ENCODE results near the gene ZFAND2A. TPM values are rescaled to one million over a fixed set of nuclear protein-coding genes. Genes with fewer than 3 reads are reported as not detected.
"Not testable (repeated sequence)": the region's sequence is repeated elsewhere in the genome, so short reads cannot be mapped to it uniquely, and the experiment has no call there.

The ZFAND2A gene
- total RNA-seq, 1 experiment from 2014 or later: 22.5 TPM

- DNase-seq (ENCODE audit: low read depth): no peak
Observed at GRCh38 chr7:1127001-1127400, 33.0 kb downstream of the ZFAND2A start.

DNA sequence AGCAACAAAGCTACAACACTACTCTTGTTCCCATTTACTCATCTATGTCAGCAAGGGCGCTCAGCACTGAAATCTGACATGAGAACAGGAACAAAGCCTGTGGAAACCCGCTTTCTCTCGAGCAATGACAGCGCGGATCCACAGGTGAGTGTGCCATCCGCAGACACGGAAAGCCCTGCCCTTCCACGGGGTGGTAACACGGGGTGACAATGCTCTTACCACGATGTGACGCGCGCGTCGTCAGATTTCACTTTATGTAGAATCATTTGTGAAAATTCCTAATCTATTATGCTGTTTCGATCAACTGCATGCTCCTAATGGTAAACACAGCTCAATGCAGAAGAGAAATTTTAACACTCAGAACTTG, 34.4 kb downstream of the ZFAND2A start:
- no peak for DNase-seq (ENCODE audit: low read depth)

GRCh38 chr7:1124816-1125602, 35.0 kb downstream of the ZFAND2A start:
- DNase-seq (ENCODE audit: low read depth): no peak

DNA sequence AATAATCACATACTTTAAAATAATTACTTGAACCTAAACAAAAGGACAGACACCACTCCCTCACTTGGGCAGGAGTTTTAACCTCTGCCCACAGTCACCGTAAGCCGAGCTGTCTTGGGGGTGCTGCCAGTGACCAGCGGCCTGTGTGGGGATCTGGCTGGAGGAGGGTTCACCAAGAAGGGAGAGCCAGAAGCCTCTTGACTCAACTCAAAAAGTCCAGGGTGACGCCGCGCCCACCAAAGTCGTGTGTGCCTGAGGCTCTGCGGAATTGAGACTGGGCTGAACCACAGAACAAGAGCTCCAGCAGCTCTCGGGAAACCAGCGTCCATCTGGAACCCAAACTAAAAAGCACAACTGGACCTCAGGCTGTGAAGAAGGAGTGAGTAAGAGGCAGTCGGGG, 35.8 kb downstream of the ZFAND2A start:
- no peak for DNase-seq (ENCODE audit: low read depth)

- DNase-seq (ENCODE audit: low read depth): no peak
Observed at GRCh38 chr7:1123715-1124114, 36.3 kb downstream of the ZFAND2A start.

- DNase-seq (ENCODE audit: low read depth): no peak
Observed at GRCh38 chr7:1122832-1123501, 37.0 kb downstream of the ZFAND2A start.

DNA sequence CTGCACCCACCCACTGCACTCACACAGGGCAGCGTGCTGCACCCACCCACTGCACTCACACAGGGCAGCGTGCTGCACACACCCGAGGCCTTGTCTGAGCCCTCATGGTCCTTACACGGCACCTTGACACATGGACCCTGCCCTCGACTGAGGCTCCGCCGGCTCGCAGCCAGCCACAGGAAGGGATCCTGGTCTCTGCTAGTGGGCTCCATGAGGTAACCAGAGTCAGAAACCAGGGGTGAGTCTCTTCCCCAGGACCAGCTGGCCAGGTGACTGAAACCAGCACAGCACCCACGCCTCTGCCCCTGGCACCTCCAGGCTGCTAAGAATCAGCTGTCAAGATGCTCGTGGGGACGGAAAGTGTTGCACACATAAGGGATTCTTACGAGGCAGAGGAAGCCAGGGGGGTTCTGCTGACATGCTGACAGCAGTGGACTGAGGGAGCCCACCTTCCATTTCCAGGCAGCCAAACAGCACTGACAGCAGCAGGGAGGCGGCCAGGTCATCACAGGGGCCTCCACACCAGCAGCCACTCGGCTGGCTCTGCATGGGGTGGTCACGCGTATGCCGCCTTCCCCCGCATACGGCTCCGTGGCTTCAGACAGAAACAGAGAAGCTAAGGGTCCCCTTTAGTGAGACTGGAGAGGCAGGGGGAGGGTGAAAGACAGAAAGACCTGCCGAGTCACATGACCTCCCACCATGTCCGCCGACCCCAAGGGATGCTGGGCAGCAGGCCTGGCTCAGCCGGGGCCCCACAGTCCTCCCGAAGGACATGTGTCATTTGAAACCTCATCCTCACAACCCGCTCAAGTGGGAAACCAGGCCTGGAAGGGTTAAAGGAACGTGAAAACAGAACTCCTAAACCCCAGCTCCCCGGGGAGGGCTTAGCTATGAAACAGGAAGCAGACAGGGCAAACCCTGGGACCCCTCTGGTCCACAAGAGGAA, 37.8 kb downstream of the ZFAND2A start:
- DNase-seq (ENCODE audit: low read depth): no peak

- DNase-seq (ENCODE audit: low read depth): no peak
Observed at GRCh38 chr7:1121476-1121875, 38.5 kb downstream of the ZFAND2A start.

GRCh38 chr7:1120791-1121190, 39.2 kb downstream of the ZFAND2A start:
- DNase-seq (ENCODE audit: low read depth): no peak

DNA sequence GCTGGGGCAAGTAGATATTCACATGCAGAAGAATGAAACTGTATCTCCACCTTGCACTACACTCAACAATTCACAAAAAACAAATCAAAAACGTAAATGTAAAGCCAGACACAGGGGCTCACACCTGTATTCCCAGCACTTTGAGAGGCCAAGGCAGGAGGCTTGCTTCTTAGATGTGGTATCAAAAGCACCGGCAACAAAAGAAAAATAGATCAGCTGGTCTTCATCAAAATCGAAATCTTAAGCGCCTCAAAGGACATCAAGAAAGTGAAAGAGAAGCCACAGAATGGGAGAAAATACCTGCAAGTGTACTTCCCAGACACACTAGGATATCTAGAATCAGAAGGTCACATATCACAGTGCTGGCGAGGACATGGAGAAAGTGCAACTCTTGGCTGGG, 40.8 kb downstream of the ZFAND2A start:
- DNase-seq (ENCODE audit: low read depth): no peak

- no peak for DNase-seq (ENCODE audit: low read depth)
Observed at GRCh38 chr7:1117321-1117928, 42.6 kb downstream of the ZFAND2A start.

DNA sequence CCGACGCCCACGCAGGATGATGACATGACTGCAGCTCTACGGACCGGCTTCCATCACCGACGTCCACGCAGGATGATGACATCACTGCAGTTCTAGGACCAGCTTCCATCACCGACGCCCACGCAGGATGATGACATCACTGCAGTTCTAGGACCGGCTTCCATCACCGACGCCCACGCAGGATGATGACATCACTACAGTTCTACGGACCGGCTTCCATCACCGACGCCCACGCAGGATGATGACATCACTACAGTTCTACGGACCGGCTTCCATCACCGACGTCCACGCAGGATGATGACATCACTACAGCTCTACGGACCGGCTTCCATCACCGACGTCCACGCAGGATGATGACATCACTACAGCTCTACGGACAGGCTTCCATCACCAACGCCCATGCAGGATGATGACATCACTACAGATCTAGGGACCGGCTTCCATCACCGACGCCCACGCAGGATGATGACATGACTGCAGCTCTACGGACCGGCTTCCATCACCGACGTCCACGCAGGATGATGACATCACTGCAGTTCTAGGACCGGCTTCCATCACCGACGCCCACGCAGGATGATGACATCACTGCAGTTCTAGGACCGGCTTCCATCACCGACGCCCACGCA, 43.5 kb downstream of the ZFAND2A start:
- DNase-seq (ENCODE audit: low read depth): not testable (repeated sequence)

- DNase-seq (ENCODE audit: low read depth): not testable (repeated sequence)
Observed at GRCh38 chr7:1115171-1116045, 44.6 kb downstream of the ZFAND2A start.

DNA sequence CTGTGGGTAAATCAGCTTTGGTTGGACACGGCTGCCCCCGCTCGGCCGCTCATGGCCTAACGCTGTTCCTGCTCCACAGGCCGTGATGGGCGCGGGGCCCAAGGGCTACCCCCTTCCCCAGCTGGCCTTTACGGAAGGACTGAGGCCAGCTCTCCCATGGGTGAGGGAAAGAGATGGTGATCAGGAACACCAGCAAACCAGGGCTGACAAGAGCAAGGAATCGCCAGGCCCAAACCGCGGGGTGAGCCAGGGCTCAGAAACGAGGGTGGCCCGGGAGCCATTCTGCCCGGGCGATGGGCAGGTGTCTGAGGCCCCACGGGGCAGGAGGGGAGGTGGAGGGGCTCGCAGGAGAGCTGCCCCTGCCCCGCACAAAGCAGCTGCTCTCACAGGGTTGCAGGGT, 45.5 kb downstream of the ZFAND2A start:
- DNase-seq (ENCODE audit: low read depth): no peak

DNA sequence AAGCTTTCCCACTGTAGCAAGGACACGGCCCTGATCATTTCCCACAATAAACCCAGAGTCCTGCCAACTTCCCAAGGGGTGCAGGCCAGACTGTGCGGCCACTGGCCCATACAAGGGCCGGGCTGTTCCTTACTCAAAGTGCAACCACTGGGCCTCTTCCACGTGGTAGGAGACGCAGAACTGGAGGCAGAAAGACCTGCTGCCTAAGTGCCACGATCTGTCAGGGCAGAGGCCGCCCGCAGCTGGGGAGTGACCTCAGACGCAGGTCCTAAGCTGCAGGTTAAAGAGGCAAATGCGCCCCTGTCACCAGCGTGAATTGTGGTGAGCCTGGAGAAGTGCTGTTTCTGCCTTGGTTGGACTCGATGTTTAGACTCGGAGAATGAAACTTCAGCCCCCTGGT, 45.9 kb downstream of the ZFAND2A start:
- no peak for DNase-seq (ENCODE audit: low read depth)

- DNase-seq (ENCODE audit: low read depth): no peak
Observed at GRCh38 chr7:1113548-1113885, 46.5 kb downstream of the ZFAND2A start.

DNA sequence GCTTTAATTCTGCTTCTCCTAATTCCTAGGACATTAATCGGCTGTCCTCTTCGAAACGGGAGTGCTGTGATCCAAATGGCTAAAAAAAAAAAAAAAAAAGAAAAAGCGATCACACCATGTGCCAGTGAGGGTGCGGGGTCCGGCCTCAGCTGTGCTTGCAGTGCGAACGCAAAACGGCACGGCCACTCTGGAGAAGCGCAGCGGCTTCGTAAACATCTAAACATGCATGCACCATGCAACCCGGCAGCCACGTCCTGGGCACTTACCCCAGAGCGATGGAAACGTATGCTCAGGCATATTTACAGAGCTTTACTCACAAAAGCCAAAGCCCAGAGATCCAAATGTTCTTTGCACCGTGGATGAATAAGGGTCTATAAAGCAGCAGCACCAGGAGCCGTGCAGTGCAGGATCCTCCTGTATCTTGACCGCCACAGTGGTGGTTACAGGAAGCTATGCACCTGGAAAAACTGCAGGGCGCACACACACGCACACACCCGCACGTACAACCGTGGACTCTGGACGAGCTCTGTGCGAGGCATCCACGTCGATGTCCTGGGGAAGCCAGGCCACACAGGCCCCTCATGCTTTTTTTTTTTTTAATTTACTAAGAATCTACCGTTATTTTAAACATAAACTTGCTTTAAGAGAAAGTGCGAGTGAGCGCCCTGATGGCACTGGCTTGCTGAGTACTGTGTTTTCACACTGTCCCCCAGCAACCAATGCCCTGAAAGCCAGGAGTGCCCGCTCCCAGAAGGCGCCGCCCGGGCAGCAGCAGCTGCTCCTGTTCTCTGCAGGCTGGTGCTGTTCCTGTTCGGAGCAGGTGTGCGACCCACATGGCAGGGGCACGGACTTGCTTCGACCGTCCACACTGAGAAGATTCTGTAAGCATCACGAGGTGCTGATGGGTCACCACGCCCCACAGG, 47.1 kb downstream of the ZFAND2A start:
- DNase-seq (ENCODE audit: low read depth): no peak

- DNase-seq (ENCODE audit: low read depth): no peak
Observed at GRCh38 chr7:1112109-1112508, 47.9 kb downstream of the ZFAND2A start.

GRCh38 chr7:1111156-1111555, 48.8 kb downstream of the ZFAND2A start:
- no peak for DNase-seq (ENCODE audit: low read depth)
